GM12865 (cell line): ENCODE measurements around the gene SPECC1L.
A peak's percentile ranks its signal among the peaks of the same experiment; 100 is the strongest.
"Not testable (repeated sequence)": the region's sequence is repeated elsewhere in the genome, so short reads cannot be mapped to it uniquely, and the experiment has no call there.

Source experiments
- DNase-seq: peaks from one replicate; pipeline ENCODE4 v3.0.0; 2010; ENCODE audit warnings: low read depth
- H3K4me3 ChIP-seq: 2 replicates; pipeline ENCODE4 v1.5.1; 2011; ENCODE audit warnings: mild to moderate bottlenecking, low read depth, low read length, control low read depth
- CTCF ChIP-seq: IDR thresholded peaks from 2 replicates; pipeline ENCODE4 v1.5.1; 2011; ENCODE audit warnings: low read length, control low read depth, low read depth, inconsistent platforms; ENCODE audit not compliant: insufficient read depth; ENCODE audit errors: missing control alignments

SPECC1L gene

GRCh38 chr22:24282401-24282800 is 11.8 kb downstream of the SPECC1L start:
- no peak for DNase-seq
- no peak for TF ChIP-seq CTCF
- H3K4me3 ChIP-seq, result no peak overlapping the region

- no peak for DNase-seq
- H3K4me3 ChIP-seq, result no peak overlapping the region
- TF ChIP-seq CTCF, result no peak
Observed at GRCh38 chr22:24284747-24285203, 14.1 kb downstream of the SPECC1L start.

GRCh38 chr22:24285245-24285644 is 14.6 kb downstream of the SPECC1L start:
- DNase-seq, result peak; percentile 60
- no peak overlapping the region for H3K4me3 ChIP-seq
- no peak for TF ChIP-seq CTCF

- H3K4me3 ChIP-seq, DNase-seq: not testable (repeated sequence)
Observed at GRCh38 chr22:24287212-24287611, 16.6 kb downstream of the SPECC1L start.

GRCh38 chr22:24287801-24288200 is 17.2 kb downstream of the SPECC1L start:
- DNase-seq, H3K4me3 ChIP-seq: not testable (repeated sequence)

GRCh38 chr22:24289114-24289513 is 18.5 kb downstream of the SPECC1L start:
- no peak for DNase-seq
- no peak for TF ChIP-seq CTCF
- no peak overlapping the region for H3K4me3 ChIP-seq

GRCh38 chr22:24289741-24290163 is 19.1 kb downstream of the SPECC1L start:
- TF ChIP-seq CTCF, result no peak
- peak; percentile 54 for DNase-seq
- H3K4me3 ChIP-seq, result no peak overlapping the region

- TF ChIP-seq CTCF, result no peak
- DNase-seq, result no peak
- H3K4me3 ChIP-seq, result no peak overlapping the region
Observed at GRCh38 chr22:24290459-24290858, 19.8 kb downstream of the SPECC1L start.
